ENCODE results near the gene NT5C.

DNA sequence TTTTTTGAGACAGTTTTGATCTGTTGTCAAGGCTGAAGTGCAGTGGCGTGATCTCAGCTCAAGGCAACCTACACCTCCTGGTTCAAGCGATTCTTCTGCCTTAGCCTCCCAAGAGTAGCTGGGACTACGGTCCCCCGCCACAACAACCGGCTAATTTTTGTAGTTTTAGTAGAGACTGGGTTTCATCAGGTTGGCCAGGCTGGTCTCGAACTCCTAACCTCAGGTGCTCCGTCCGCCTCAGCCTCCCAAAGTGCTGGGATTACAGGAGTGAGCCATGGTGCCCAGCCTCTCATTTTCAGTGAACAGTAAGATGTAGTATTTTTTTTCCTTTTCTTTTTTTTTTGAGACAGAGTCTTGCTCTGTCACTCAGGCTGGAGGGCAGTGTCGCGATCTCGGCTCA lies 43.5 kb upstream of the NT5C start:
- TF ChIP-seq, protein P1, sequence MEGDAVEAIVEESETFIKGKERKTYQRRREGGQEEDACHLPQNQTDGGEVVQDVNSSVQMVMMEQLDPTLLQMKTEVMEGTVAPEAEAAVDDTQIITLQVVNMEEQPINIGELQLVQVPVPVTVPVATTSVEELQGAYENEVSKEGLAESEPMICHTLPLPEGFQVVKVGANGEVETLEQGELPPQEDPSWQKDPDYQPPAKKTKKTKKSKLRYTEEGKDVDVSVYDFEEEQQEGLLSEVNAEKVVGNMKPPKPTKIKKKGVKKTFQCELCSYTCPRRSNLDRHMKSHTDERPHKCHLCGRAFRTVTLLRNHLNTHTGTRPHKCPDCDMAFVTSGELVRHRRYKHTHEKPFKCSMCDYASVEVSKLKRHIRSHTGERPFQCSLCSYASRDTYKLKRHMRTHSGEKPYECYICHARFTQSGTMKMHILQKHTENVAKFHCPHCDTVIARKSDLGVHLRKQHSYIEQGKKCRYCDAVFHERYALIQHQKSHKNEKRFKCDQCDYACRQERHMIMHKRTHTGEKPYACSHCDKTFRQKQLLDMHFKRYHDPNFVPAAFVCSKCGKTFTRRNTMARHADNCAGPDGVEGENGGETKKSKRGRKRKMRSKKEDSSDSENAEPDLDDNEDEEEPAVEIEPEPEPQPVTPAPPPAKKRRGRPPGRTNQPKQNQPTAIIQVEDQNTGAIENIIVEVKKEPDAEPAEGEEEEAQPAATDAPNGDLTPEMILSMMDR (conservative IDR thresholded peaks at IDR 0.05), result no peak
- TF ChIP-seq EZH2 (IDR thresholded peaks at IDR 0.05; ENCODE audit: low read depth), result no peak
